ENCODE results near the gene FZD10. TPM values are rescaled to one million over a fixed set of nuclear protein-coding genes. Genes with fewer than 3 reads are reported as not detected.

Gene FZD10, protein sequence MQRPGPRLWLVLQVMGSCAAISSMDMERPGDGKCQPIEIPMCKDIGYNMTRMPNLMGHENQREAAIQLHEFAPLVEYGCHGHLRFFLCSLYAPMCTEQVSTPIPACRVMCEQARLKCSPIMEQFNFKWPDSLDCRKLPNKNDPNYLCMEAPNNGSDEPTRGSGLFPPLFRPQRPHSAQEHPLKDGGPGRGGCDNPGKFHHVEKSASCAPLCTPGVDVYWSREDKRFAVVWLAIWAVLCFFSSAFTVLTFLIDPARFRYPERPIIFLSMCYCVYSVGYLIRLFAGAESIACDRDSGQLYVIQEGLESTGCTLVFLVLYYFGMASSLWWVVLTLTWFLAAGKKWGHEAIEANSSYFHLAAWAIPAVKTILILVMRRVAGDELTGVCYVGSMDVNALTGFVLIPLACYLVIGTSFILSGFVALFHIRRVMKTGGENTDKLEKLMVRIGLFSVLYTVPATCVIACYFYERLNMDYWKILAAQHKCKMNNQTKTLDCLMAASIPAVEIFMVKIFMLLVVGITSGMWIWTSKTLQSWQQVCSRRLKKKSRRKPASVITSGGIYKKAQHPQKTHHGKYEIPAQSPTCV
- 0.36 and 0.60 TPM in 2 replicates for total RNA-seq (2021; fragmentation: NEBNext Ultra II Directional; extraction: Animal tissue kit (Norgen Biotek cat#: 25700))
- polyA plus RNA-seq (2011; rRNA removed): 0.11 and 0.36 TPM in 2 replicates
- 0.32 TPM for polyA plus RNA-seq (2011; cell fraction: cytosol; rRNA removed)
- polyA plus RNA-seq (2011; cell fraction: nucleus; rRNA removed): 0.58 TPM
- 0.10 to 0.36 TPM (median 0.24 TPM) in 4 replicates for polyA plus RNA-seq (2012, experiment 1 of 2)
- polyA plus RNA-seq (2012, experiment 2 of 2): 0.20 TPM
- 0.41 TPM for polyA plus RNA-seq (2013, experiment 1 of 2)
- 0.52 TPM for polyA plus RNA-seq (2013, experiment 2 of 2)
- polyA minus RNA-seq (2011; rRNA and poly(A)+ RNA removed): 0.32 and 0.34 TPM in 2 replicates
- polyA minus RNA-seq (2011; cell fraction: cytosol; rRNA and poly(A)+ RNA removed): 0.51 TPM
- polyA minus RNA-seq (2011; cell fraction: nucleus; rRNA and poly(A)+ RNA removed): 2.1 TPM
- long read RNA-seq, experiment 1: 0 reads
- long read RNA-seq, experiment 2: 0 reads

DNA sequence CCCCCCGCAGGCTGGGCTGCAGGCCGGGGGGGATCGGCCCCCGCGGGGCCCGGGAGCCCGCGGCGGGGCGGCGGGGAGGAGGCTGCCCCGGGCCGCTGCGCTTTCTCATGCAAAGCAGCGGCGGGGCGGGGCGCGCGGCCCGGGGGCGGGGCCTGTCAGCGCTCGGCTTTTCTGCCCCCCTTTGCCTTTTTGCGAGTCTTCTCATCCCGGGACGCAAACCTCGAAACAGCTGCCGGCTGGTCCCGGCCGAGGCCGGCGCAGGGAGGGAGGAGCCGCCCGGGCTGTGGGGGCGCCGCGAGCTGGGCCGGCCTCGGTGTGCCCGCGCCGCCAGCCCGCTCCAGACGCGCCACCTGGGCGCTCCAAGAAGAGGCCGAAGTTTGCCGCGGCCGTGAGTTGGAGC is at the start of gene FZD10:
Gene FZD10 (plus strand): TSS at position 198 of the 400 bp plus-strand sequence. CDS start 479 bp downstream, outside the sequence.
- Histone ChIP-seq H2BK15ac (ENCODE audit: low read length) (no peak within 1 kb of the TSS; the same call in 1 of the 2 replicates), H3K79me1 (ENCODE audit: low read depth, low read length) (no peaks in the 10 kb centered on the region), H3K4me2 (ENCODE audit: insufficient read depth in 1 of 2, low read depth in 2 of 2, low read length in 2 of 2) (peak within 1 kb of the TSS; percentile 89 to 90), H3K56ac (replicated peaks; ENCODE audit: insufficient read length, low read depth, low read length) (no peak within 1 kb of the TSS), H2AFZ (ENCODE audit: low read length) (no peak within 1 kb of the TSS), H4K91ac (replicated peaks; ENCODE audit: insufficient read length, low read length) (no peak within 1 kb of the TSS), H2BK120ac (replicated peaks; ENCODE audit: low read depth, low read length) (no peak within 1 kb of the TSS), H3K4me1 (replicated peaks in 1 of 4; ENCODE audit: control insufficient read depth in 3 of 4, insufficient read depth in 4 of 4, low read length in 3 of 4) (peaks cover 7 to 40% (median 33%) of the 10 kb centered on the region in 4 experiments), H3K9me3 (ENCODE audit: insufficient read depth in 2 of 2, low read depth in 1 of 2, low read length in 1 of 2) (no peaks in the 10 kb centered on the region; a peak in 1 of 4 replicates), H4K5ac (ENCODE audit: insufficient read length, low read depth, low read length) (no peak within 1 kb of the TSS), H3K27me3 (replicated peaks in 1 of 4; ENCODE audit: control insufficient read depth in 3 of 4, extremely low read depth in 1 of 4, insufficient read depth in 3 of 4, low read length in 3 of 4) (peaks cover 69 to 90% (median 81%) of the 10 kb centered on the region in 4 experiments), H4K8ac (ENCODE audit: extremely low read depth, insufficient read depth, low read length) (peak within 1 kb of the TSS; percentile 79), H2BK12ac (ENCODE audit: low read depth, low read length) (peak within 1 kb of the TSS; percentile 90; the same call in 1 of the 2 replicates), H2BK5ac (ENCODE audit: low read depth, low read length) (peak within 1 kb of the TSS; percentile 39; the same call in 1 of the 2 replicates), H3K4me3 (ENCODE audit: extremely low read depth in 1 of 4, insufficient read depth in 2 of 4, low read depth in 3 of 4, low read length in 4 of 4) (peak within 1 kb of the TSS; percentile 29 to 70 (median 46)), H4K20me1 (replicated peaks in 1 of 2; ENCODE audit: control insufficient read depth in 1 of 2, insufficient read depth in 2 of 2, low read length in 2 of 2) (peaks cover 19 to 25% of the 10 kb centered on the region in 2 experiments), H3K23me2 (ENCODE audit: low read depth, low read length) (peaks cover 15% of the 10 kb centered on the region; the same call in 1 of the 2 replicates), H3K9ac (replicated peaks in 1 of 4; ENCODE audit: extremely low read depth in 1 of 4, low read depth in 3 of 4, low read length in 3 of 4) (peak within 1 kb of the TSS in 2 of 4 experiments; percentile 51 to 55; a peak in 1 of 7 replicates), H3K27ac (ENCODE audit: low read depth, low read length) (no peak within 1 kb of the TSS), H3K4ac (replicated peaks; ENCODE audit: insufficient read length, low read depth, low read length) (no peak within 1 kb of the TSS), H3K18ac (ENCODE audit: extremely low read depth, low read length) (peak within 1 kb of the TSS; percentile 65), H3K14ac (ENCODE audit: insufficient read length) (no peak within 1 kb of the TSS), H3K36me3 (ENCODE audit: control insufficient read depth in 2 of 4, insufficient read depth in 4 of 4, low read length in 3 of 4) (peaks cover 0 to 8% (median 0%) of the 10 kb centered on the region in 4 experiments; a peak in 1 of 8 replicates), H3K23ac (ENCODE audit: insufficient read length) (no peak within 1 kb of the TSS), H3K79me2 (ENCODE audit: control insufficient read depth in 1 of 2, insufficient read depth in 2 of 2, low read length in 2 of 2) (no peaks in the 10 kb centered on the region), H2AK5ac (ENCODE audit: low read depth, low read length) (no peak within 1 kb of the TSS), H2BK20ac (ENCODE audit: low read length) (no peak within 1 kb of the TSS)
- peak in 1 of 2 experiments; percentile 88 for DNase-seq (ENCODE audit: low read depth in 1 of 2, low spot score in 2 of 2)
- 2% methylated on average over 6 of the region's 51 CpGs; no CpG with 5 or more reads in 1 of the 2 experiments for WGBS, 2 experiments (ENCODE audit: extremely low coverage in 1 of 2, insufficient coverage in 1 of 2, insufficient read length in 1 of 2, insufficient replicate concordance in 2 of 2, low coverage in 1 of 2, low lambda C conversion rate in 2 of 2, missing lambda C conversion rate in 1 of 2)
- no peak; the same call in 1 of the 2 replicates for TF ChIP-seq RBBP5 (IDR thresholded peaks at IDR 0.05; ENCODE audit: borderline replicate concordance, low read depth, low read length)
- peak; percentile 33; the same call in 1 of the 2 replicates for TF ChIP-seq TAF1 (IDR thresholded peaks at IDR 0.05; ENCODE audit: low read depth, low read length)
- peak; percentile 29 for TF ChIP-seq KDM4A (IDR thresholded peaks at IDR 0.05; ENCODE audit: low read depth, low read length, severe bottlenecking)
- ChIA-PET CTCF (ENCODE audit: partially characterized antibody) (interaction anchor here (0.8 to 1.9 kb wide), 5 partner anchors 9 to 148 kb away, joined by 3 to 5 read pairs (median 4); no protein-coding TSS in a partner anchor), POLR2A (ENCODE audit: partially characterized antibody) (interaction anchor here (1.0 to 1.8 kb wide), 2 partner anchors 14 to 117 kb away, joined by 3 to 5 read pairs; no protein-coding TSS in a partner anchor)
- FAIRE-seq: no peak
